ENCODE results near the gene NDUFA7.

DNA sequence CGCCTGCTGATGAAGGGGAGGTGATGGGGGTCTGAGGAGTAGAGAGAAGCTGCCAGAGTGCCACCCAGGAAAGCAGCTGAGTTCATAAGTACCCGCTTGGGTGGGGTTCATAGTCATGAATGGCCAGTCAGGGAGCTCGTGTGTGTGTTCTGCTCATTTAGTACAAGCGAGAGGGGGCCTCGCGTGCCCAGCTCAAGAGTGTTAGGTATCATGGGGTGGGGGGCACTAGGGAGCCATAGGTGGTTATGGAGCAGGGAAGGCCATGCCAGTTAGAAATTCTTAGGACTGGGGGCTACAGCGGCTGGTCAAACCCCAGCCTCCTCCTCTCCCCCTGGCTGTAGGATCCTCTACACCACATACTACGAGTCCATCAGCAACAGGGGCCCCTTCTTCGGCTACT, 59.8 kb downstream of the NDUFA7 start:
- TF ChIP-seq GFI1B (tag by site-specific recombination; IDR thresholded peaks at IDR 0.05) = no peak
- TF ChIP-seq, protein P1, sequence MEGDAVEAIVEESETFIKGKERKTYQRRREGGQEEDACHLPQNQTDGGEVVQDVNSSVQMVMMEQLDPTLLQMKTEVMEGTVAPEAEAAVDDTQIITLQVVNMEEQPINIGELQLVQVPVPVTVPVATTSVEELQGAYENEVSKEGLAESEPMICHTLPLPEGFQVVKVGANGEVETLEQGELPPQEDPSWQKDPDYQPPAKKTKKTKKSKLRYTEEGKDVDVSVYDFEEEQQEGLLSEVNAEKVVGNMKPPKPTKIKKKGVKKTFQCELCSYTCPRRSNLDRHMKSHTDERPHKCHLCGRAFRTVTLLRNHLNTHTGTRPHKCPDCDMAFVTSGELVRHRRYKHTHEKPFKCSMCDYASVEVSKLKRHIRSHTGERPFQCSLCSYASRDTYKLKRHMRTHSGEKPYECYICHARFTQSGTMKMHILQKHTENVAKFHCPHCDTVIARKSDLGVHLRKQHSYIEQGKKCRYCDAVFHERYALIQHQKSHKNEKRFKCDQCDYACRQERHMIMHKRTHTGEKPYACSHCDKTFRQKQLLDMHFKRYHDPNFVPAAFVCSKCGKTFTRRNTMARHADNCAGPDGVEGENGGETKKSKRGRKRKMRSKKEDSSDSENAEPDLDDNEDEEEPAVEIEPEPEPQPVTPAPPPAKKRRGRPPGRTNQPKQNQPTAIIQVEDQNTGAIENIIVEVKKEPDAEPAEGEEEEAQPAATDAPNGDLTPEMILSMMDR (tag by site-specific recombination; IDR thresholded peaks at IDR 0.05) = no peak
- TF ChIP-seq, protein P2, sequence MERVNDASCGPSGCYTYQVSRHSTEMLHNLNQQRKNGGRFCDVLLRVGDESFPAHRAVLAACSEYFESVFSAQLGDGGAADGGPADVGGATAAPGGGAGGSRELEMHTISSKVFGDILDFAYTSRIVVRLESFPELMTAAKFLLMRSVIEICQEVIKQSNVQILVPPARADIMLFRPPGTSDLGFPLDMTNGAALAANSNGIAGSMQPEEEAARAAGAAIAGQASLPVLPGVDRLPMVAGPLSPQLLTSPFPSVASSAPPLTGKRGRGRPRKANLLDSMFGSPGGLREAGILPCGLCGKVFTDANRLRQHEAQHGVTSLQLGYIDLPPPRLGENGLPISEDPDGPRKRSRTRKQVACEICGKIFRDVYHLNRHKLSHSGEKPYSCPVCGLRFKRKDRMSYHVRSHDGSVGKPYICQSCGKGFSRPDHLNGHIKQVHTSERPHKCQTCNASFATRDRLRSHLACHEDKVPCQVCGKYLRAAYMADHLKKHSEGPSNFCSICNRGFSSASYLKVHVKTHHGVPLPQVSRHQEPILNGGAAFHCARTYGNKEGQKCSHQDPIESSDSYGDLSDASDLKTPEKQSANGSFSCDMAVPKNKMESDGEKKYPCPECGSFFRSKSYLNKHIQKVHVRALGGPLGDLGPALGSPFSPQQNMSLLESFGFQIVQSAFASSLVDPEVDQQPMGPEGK (tag by site-specific recombination; IDR thresholded peaks at IDR 0.05) = no peak
- no peak for TF ChIP-seq ZNF48 (tag by site-specific recombination; IDR thresholded peaks at IDR 0.05)
- TF ChIP-seq ZNF701 (tag by site-specific recombination; IDR thresholded peaks at IDR 0.05) = no peak
- TF ChIP-seq ZNF792 (tag by site-specific recombination; IDR thresholded peaks at IDR 0.05) = no peak
- TF ChIP-seq ZNF514 (tag by site-specific recombination; IDR thresholded peaks at IDR 0.05) = no peak
- TF ChIP-seq, protein P3, sequence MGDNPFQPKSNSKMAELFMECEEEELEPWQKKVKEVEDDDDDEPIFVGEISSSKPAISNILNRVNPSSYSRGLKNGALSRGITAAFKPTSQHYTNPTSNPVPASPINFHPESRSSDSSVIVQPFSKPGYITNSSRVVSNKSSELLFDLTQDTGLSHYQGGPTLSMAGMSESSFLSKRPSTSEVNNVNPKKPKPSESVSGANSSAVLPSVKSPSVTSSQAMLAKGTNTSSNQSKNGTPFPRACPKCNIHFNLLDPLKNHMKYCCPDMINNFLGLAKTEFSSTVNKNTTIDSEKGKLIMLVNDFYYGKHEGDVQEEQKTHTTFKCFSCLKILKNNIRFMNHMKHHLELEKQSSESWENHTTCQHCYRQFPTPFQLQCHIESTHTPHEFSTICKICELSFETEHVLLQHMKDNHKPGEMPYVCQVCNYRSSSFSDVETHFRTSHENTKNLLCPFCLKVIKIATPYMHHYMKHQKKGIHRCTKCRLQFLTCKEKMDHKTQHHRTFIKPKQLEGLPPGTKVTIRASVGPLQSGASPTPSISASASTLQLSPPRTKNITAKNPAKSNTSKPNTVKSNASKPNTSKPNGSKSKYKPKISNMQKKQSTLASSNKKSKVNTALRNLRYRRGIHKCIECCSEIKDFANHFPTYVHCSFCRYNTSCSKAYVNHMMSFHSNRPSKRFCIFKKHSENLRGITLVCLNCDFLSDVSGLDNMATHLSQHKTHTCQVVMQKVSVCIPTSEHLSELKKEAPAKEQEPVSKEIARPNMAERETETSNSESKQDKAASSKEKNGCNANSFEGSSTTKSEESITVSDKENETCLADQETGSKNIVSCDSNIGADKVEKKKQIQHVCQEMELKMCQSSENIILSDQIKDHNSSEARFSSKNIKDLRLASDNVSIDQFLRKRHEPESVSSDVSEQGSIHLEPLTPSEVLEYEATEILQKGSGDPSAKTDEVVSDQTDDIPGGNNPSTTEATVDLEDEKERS (tag by site-specific recombination; IDR thresholded peaks at IDR 0.05) = no peak
- no peak for TF ChIP-seq ZFP37 (tag by site-specific recombination; IDR thresholded peaks at IDR 0.05)
